Kidney (tissue), 14 donors: ENCODE data around the gene WFDC1. TPM values are rescaled to one million over a fixed set of nuclear protein-coding genes. Genes with fewer than 3 reads are reported as not detected.

ENCODE experiments used
- DNase-seq, 5 donors: peaks; one replicate each; pipeline ENCODE4 v3.0.0-alpha.2; 2013 to 2020
- FAIRE-seq: peaks from 2 replicates; lab custom pipeline; 2012; peaks lifted over from hg19 to GRCh38; lab: Jason Lieb, UNC
- H3K27ac ChIP-seq, 2 donors: one replicate each; pipeline ENCODE4 v1.7.0; 2013; ENCODE audit warnings: low read depth in 2 of 2, low read length in 2 of 2, inconsistent platforms in 1 of 2
- H3K27me3 ChIP-seq: one replicate; pipeline ENCODE4 v1.7.1; 2013; ENCODE audit warnings: low read length, inconsistent platforms; ENCODE audit not compliant: control insufficient read depth, insufficient read depth
- H3K36me3 ChIP-seq, 3 donors: one replicate each; pipeline versions ENCODE4 v1.7.0 to v1.7.1; 2013; ENCODE audit warnings: low read length in 3 of 3, control low read depth in 1 of 3, inconsistent platforms in 1 of 3; ENCODE audit not compliant: insufficient read depth in 3 of 3, control insufficient read depth in 2 of 3
- H3K4me1 ChIP-seq, 3 donors: one replicate each; pipeline versions ENCODE4 v1.7.0 to v1.7.1; 2013; ENCODE audit warnings: low read length in 3 of 3, inconsistent platforms in 1 of 3, low read depth in 1 of 3; ENCODE audit not compliant: control insufficient read depth in 2 of 3, insufficient read depth in 2 of 3
- H3K4me3 ChIP-seq, 3 donors: one replicate each; pipeline versions ENCODE4 v1.7.0 to v1.8.1; 2013; ENCODE audit warnings: low read length in 3 of 3, control low read depth in 1 of 3, inconsistent platforms in 1 of 3
- H3K9ac ChIP-seq, 3 donors: one replicate each; pipeline versions ENCODE4 v1.7.0 to v1.7.1; 2013; ENCODE audit warnings: low read length in 3 of 3, control low read depth in 1 of 3, inconsistent platforms in 1 of 3
- H3K9me3 ChIP-seq, 3 donors: one replicate each; pipeline versions ENCODE4 v1.7.0 to v1.7.1; 2013; ENCODE audit warnings: low read length in 3 of 3, control low read depth in 1 of 3, inconsistent platforms in 1 of 3; ENCODE audit not compliant: control insufficient read depth in 2 of 3, insufficient read depth in 1 of 3
- CTCF ChIP-seq: IDR thresholded peaks from 3 replicates; pipeline ENCODE4 v1.5.1; 2012; ENCODE audit warnings: mild to moderate bottlenecking, moderate library complexity, borderline replicate concordance; ENCODE audit not compliant: insufficient read depth; ENCODE audit errors: extremely low read depth
- intact Hi-C: fragments of 100-400 bp; cut with DNase I; formaldehyde crosslinking; loops from one replicate; pipeline ENCODE4 v1.11.1; 2022
- polyA plus RNA-seq: library from polyadenylated mRNA; stranded (reverse); fragments of 350-450 nt; fragmentation: Illumina TruSeq; extraction: RNeasy Lipid Tissue Mini Kit (QIAGEN cat#74804); gene quantifications from one replicate; pipeline ENCODE4 v1.2.3, GENCODE V29; 2014; ENCODE audit warnings: low read depth, low replicate concordance; ENCODE audit not compliant: insufficient read depth
- total RNA-seq: library from RNA; stranded (reverse); fragmentation: NEBNext Ultra II Directional; extraction: Animal tissue kit (Norgen Biotek cat#: 25700); gene quantifications from one replicate; pipeline ENCODE4 v1.2.1, GENCODE V29; 2021
- donor health status: control.
- donor health status: control.
- donor health status: control.
- donor health status: control.
- donor health status: control.
- donor health status: DM: yes; HTN: yes; CAD: no.
- donor health status: Normal renal cell carcinoma (clear cell type).

The WFDC1 gene
- total and polyA plus RNA-seq, 2 donors from 2014 or later, result 11.1 to 34.8 TPM

DNA sequence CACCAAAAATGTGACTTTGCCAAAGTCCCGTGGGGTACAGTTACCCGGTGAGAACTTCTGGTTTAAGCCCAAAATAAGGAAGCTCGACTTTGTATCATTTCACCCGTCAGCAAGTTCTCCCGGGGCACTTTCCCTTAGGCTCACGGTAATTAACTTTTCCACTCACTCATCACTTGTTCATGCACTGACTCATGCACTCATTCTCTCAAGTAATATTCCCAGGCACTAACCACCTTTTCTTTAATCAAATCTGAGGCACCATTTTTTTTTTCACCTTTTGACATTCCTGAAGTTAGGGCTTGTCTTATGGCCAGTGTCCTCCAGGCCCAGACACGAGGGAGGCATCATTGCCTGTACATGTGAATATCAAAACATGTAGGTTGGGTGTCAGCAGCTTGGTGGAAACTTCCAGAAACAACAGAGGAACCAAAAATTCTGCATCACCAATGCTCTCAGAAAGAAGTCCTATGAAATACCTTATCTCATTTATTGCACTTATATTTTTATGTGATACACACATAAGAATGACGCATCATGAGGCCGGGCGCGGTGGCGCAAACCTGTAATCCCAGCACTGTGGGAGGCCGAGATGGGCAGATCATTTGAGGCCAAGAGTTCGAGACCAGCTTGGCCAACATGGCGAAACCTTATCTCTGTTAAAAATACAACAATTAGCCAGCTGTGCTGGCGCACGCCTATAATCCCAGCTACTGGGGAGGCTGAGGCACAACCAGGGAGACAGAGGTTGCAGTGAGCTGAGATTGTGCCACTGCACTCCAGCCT lies 37.5 kb downstream of the WFDC1 start:
- H3K4me1 ChIP-seq, result peaks cover 0 to 8% (median 4%) of the 10 kb centered on the region in 3 donors
- H3K4me3 ChIP-seq, result no peak overlapping the region
- intact Hi-C loops, result no loop called here
- no peaks in the 10 kb centered on the region for H3K27me3 ChIP-seq
- DNase-seq (no peak), FAIRE-seq (no peak)
- no peak for TF ChIP-seq CTCF
- H3K9me3 ChIP-seq, result no peaks in the 10 kb centered on the region
- no peaks in the 10 kb centered on the region for H3K36me3 ChIP-seq
- no peak overlapping the region for H3K9ac ChIP-seq
- H3K27ac ChIP-seq, result no peak overlapping the region

DNA sequence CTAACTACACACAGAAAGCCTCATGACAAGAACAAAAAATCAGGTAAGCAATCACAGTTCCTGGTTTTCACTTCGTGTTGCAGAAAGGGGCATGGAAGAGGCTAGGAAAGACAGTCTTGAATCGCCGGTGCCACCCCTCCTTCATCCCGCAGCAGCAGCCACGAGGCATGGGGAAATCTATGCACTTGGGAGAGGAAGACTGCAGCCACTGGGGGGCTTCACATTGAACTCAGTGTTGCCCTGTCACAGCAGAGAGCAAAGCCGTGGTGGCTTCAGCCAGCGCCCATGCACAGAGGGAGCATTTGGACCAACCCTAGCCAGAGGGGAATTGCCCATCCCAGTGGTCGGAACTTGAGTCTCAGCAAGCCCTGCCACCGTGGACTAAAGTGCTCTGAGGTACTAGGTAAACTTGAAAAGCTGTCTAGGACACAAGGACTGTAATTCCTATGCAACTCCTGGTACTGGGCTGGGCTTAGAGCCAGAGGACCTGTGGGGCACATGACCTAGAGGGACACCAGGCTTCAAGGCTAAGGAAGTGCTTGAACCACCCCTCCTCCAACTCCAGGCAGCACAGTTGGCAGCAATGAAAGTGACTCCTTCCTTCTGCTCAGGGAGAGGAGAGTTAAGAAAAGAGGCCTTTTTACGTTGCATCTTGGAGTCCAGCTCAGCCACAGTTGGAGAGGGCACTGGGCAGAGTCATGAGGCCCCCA lies 38.5 kb downstream of the WFDC1 start:
- FAIRE-seq (no peak), DNase-seq (no peak)
- intact Hi-C loops, result no loop called here
- Histone ChIP-seq H3K4me3 (no peak overlapping the region), H3K9me3 (no peaks in the 10 kb centered on the region), H3K36me3 (no peaks in the 10 kb centered on the region), H3K9ac (no peak overlapping the region), H3K4me1 (peaks cover 0 to 8% (median 4%) of the 10 kb centered on the region in 3 donors), H3K27me3 (no peaks in the 10 kb centered on the region), H3K27ac (peak overlapping the region; percentile 32 to 33)
- TF ChIP-seq CTCF, result no peak

DNA sequence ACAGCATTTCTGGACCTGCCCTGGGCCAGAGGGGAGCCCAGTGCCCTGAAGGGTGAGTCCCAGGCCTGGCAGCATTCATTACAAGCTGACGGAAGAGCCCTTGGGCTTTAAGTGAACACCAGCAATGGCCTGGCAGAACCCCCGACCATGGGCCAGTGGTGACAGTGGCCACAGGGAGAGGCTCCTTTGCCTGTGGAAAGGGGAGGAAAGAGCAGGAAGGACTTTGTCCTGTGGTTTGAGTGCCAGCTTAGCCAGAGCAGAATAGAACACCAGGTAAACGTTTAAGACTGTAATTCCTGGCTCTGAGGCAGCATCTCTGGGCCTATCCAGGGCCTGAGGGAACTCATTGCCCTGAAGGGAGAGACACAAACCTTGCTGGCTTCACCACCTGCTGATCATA lies 39.4 kb downstream of the WFDC1 start:
- Histone ChIP-seq H3K9me3 (no peaks in the 10 kb centered on the region), H3K4me3 (no peak overlapping the region), H3K9ac (no peak overlapping the region), H3K4me1 (peaks cover 0 to 8% (median 4%) of the 10 kb centered on the region in 3 donors), H3K36me3 (no peaks in the 10 kb centered on the region), H3K27ac (peak overlapping the region in 1 of 2 donors; percentile 33), H3K27me3 (no peaks in the 10 kb centered on the region)
- no peak for FAIRE-seq
- intact Hi-C loops, result no loop called here
- TF ChIP-seq CTCF, result no peak
- no peak for DNase-seq
